WERI-Rb-1 (cell line): ENCODE data around the gene ABCG8.

Source experiments
- DNase-seq: peaks from one replicate; pipeline ENCODE4 v3.0.0-alpha.2; 2020
- H3K27ac ChIP-seq: fragments of 250-450 bp; sonication (Bioruptor Pico); 2 replicates; pipeline ENCODE4 v1.5.1; 2020; ENCODE audit warnings: mild to moderate bottlenecking, moderate library complexity
- H3K27me3 ChIP-seq: fragments of 250-450 bp; sonication (Bioruptor Pico); 2 replicates; pipeline ENCODE4 v1.5.1; 2021; ENCODE audit warnings: mild to moderate bottlenecking, low read depth, moderate library complexity; ENCODE audit not compliant: insufficient read depth, severe bottlenecking
- H3K36me3 ChIP-seq: fragments of 250-450 bp; sonication (Bioruptor Pico); 2 replicates; pipeline ENCODE4 v1.5.1; 2020; ENCODE audit warnings: mild to moderate bottlenecking, moderate library complexity
- H3K4me3 ChIP-seq: 2 replicates; pipeline ENCODE4 v1.5.1; 2011; ENCODE audit warnings: low read depth, mild to moderate bottlenecking, control low read depth, low read length
- H3K9me3 ChIP-seq: fragments of 250-450 bp; sonication (Bioruptor Pico); 2 replicates; pipeline ENCODE4 v1.5.1; 2021; ENCODE audit warnings: mild to moderate bottlenecking, moderate library complexity; ENCODE audit not compliant: severe bottlenecking
- TF ChIP-seq, protein P1 (sequence below): IDR thresholded peaks from 2 replicates; pipeline ENCODE4 v1.5.1; 2011; ENCODE audit warnings: low read depth, mild to moderate bottlenecking, control low read depth, inconsistent platforms, low read length

ABCG8 gene

DNA sequence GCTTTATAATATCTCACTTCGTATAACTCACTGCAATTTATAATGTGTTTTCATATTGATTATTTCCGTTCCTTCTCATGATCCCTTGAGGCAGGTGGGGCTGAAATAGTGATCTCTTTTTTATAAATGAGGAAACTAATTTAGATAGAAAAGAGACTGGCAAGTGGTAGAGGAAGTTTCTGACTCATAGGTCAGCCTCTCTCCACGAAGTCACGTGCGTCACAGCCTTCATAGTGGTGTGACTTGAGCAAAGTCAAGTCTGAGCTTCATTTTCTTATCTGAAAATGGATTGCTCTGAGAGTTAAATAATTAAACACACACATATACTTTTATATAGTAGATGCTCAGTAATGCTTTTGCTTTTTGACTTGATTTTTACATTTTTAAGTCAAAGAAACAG is 20.0 kb upstream of the ABCG8 start:
- H3K9me3 ChIP-seq, result peaks cover 4% of the 10 kb centered on the region
- H3K36me3 ChIP-seq, result no peaks in the 10 kb centered on the region
- H3K27me3 ChIP-seq, result no peaks in the 10 kb centered on the region
- DNase-seq, result no peak
- H3K4me3 ChIP-seq, result no peak overlapping the region
- TF ChIP-seq, protein P1, sequence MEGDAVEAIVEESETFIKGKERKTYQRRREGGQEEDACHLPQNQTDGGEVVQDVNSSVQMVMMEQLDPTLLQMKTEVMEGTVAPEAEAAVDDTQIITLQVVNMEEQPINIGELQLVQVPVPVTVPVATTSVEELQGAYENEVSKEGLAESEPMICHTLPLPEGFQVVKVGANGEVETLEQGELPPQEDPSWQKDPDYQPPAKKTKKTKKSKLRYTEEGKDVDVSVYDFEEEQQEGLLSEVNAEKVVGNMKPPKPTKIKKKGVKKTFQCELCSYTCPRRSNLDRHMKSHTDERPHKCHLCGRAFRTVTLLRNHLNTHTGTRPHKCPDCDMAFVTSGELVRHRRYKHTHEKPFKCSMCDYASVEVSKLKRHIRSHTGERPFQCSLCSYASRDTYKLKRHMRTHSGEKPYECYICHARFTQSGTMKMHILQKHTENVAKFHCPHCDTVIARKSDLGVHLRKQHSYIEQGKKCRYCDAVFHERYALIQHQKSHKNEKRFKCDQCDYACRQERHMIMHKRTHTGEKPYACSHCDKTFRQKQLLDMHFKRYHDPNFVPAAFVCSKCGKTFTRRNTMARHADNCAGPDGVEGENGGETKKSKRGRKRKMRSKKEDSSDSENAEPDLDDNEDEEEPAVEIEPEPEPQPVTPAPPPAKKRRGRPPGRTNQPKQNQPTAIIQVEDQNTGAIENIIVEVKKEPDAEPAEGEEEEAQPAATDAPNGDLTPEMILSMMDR, result no peak
- H3K27ac ChIP-seq, result no peak overlapping the region

DNA sequence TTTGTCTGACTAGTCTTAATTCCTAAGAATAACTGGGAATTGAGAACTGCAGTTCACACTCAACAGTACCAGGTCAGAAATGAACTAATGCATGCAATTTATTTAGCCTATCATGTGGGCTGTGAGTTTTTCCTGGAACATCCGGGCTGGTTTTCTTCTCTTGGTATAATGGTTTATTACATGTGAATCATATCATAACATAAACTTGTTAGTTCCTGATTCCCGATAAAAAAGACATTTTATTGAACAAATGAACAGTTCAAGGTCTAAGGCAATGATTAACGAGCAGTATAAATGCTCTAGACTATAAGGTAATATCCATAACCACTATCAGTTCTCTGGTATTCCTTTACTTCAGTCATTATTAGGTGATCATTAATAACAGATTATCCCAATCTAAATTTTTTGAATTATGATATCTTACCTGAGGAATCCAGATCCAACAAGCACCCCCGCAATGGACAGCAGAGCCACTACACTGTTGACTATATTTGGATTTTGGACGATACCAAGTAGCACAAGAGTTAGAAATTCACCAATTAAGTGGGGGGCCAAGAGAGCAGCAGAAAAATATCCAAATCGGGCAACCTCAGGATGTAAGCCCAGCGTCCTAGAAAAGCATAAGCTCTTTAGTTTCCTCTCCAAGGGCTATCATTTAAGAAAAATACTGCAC is 19.1 kb upstream of the ABCG8 start:
- TF ChIP-seq, protein P1, result no peak
- no peaks in the 10 kb centered on the region for H3K36me3 ChIP-seq
- no peaks in the 10 kb centered on the region for H3K27me3 ChIP-seq
- H3K27ac ChIP-seq, result no peak overlapping the region
- no peak for DNase-seq
- no peak overlapping the region for H3K4me3 ChIP-seq
- peaks cover 4% of the 10 kb centered on the region for H3K9me3 ChIP-seq

DNA sequence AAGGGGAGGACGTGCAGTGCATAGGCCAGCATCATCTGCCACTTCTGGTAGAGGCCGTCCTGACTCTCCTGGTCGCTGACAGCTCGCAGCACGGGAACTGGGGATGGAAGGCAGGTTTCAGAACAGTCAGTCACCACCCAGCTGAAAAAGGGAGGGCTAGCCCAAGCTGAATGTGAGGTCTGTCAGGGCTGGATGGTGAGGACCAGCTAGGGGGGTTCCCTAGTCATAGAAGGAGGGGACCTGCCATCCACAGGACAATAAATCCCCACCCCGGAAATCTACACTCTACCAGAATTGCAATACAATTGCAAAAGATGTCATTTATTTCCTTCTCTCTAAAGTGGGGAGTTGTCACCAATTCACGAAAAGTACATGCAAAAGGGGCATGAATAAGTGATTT is 15.9 kb upstream of the ABCG8 start:
- no peaks in the 10 kb centered on the region for H3K27me3 ChIP-seq

DNA sequence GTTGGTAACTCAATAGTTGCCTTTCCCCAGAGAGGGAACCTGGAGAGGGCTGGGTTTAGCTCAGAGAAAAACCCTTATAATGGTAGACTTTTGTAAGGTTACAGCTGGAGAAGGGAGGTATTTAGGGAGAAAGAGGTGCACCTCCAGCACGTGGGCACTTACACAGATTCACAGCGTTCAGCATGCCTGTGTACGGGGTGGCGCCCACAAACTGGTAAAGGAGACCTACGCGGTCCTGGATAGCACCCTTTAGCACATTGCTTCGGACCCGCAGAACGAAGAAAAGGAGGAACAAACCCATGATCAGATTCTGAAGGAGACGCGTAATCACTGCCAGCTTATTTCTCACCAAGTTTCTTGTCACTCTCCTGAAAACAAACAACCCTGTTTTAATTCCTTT is 15.0 kb upstream of the ABCG8 start:
- Histone ChIP-seq H3K36me3 (no peaks in the 10 kb centered on the region), H3K27me3 (no peaks in the 10 kb centered on the region), H3K9me3 (peaks cover 4% of the 10 kb centered on the region), H3K4me3 (no peak overlapping the region), H3K27ac (no peak overlapping the region)
- DNase-seq, result no peak
- TF ChIP-seq, protein P1, result no peak

More for the DNA sequence above, 15.9 kb upstream of the ABCG8 start:
- no peak overlapping the region for H3K27ac ChIP-seq
- DNase-seq, result no peak
- H3K36me3 ChIP-seq, result no peaks in the 10 kb centered on the region
- H3K4me3 ChIP-seq, result no peak overlapping the region
- TF ChIP-seq, protein P1, result no peak
- peaks cover 4% of the 10 kb centered on the region for H3K9me3 ChIP-seq

DNA sequence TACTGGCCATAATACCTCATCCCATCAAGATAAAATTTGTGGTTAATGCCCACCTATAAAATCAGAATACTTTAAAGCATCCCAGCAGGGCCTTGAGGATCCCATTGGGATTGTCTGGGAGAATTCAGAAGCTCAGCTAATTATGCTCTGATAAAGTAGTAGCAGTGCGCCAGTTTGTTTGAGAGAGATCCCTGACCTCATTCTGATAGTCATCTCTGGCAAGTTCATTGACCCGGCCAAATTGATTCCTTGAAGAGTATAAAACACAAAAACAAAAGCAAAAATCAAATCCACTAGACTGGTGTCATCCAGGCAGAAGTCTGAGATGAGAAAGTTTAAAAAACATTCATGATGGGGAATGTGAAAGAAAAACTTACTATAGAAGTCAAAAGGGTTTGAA is 14.3 kb upstream of the ABCG8 start:
- Histone ChIP-seq H3K27me3 (no peaks in the 10 kb centered on the region), H3K36me3 (no peaks in the 10 kb centered on the region)
- TF ChIP-seq, protein P1, result no peak

DNA sequence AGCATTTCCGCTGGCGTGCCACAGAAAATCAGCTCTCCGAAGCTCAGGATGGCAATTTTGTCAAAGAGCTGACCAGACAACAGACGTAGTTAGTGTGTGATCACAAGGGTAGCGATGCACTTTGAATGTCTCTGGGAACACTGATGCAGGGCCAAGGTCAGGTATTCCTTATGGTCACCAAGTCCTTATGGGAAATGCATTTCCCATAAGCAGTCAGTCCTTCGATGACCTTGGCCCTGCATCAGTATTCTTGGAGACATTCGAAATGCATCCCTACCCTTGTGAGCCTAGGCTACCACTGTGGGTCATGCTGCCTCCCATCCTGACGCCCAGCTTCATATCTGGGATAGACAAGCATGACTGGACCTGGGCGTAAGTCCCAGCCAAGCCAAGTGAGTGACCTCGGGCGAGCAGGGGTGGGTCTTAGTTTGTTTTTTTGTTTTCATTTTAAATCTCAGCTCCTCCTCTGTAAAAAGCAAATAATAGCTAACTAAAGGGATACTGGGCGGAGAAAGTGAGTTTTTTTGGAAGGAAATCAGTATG is 13.7 kb upstream of the ABCG8 start:
- H3K9me3 ChIP-seq, result peaks cover 4% of the 10 kb centered on the region
- TF ChIP-seq, protein P1, result no peak
- H3K27ac ChIP-seq, result no peak overlapping the region
- H3K27me3 ChIP-seq, result no peaks in the 10 kb centered on the region
- no peaks in the 10 kb centered on the region for H3K36me3 ChIP-seq
- DNase-seq, result no peak
- H3K4me3 ChIP-seq, result no peak overlapping the region

More for the DNA sequence above, 14.3 kb upstream of the ABCG8 start:
- DNase-seq, result no peak
- H3K9me3 ChIP-seq, result peaks cover 4% of the 10 kb centered on the region
- no peak overlapping the region for H3K27ac ChIP-seq
- H3K4me3 ChIP-seq, result no peak overlapping the region
